T-cell (primary cell): Measurements from ENCODE around the gene SLC39A11. TPM values are rescaled to one million over a fixed set of nuclear protein-coding genes. Genes with fewer than 3 reads are reported as not detected.

Source experiments
- ATAC-seq, 4 experiments: fragments of 200-7000 bp in 3 of 4; fragments of 150-1000 bp in 1 of 4; cut with Tn5 transposase; replicated peaks in 1 of 4; 1 replicate in 3 of 4; 2 replicates in 1 of 4; pipeline ENCODE4 v1.10.0; 2021; ENCODE audit warnings: moderate library complexity in 3 of 4, mild to moderate bottlenecking in 2 of 4, moderate number of reproducible peaks in 1 of 4
- CTCF ChIA-PET, 2 donors: fragments of 300-600 bp; sonication (Branson Sonifier 250); formaldehyde crosslinking; loops; one replicate each; lab custom pipeline; 2022; ENCODE audit warnings: antibody characterized with exemption in 2 of 2; lab: Charles Lee
- POLR2A ChIA-PET, 2 donors: fragments of 300-600 bp; sonication (Branson Sonifier 250); formaldehyde crosslinking; loops; one replicate each; lab custom pipeline; 2022; ENCODE audit warnings: antibody characterized with exemption in 2 of 2; lab: Charles Lee
- DNase-seq, 35 experiments: peaks; one replicate each; pipeline versions ENCODE4 v3.0.0 to v3.0.0-alpha.2; 2013 to 2023
- H3K27ac ChIP-seq: one replicate; pipeline ENCODE4 v1.5.1; 2013; ENCODE audit warnings: low read length
- H3K27me3 ChIP-seq, 2 experiments: replicated peaks in 1 of 2; 1 replicate in 1 of 2; 2 replicates in 1 of 2; pipeline versions ENCODE4 v1.6.1 to v1.7.0; 2013; ENCODE audit warnings: low read length in 1 of 2, mixed read lengths in 1 of 2; ENCODE audit not compliant: control insufficient read depth in 2 of 2, insufficient read depth in 2 of 2; ENCODE audit errors: extremely low read depth in 1 of 2
- H3K36me3 ChIP-seq, 2 donors: 1 replicate in 1 of 2; 2 replicates in 1 of 2; pipeline versions ENCODE4 v1.6.1 to v1.7.0; 2013; ENCODE audit warnings: low read length in 1 of 2; ENCODE audit not compliant: control insufficient read depth in 2 of 2, insufficient read depth in 1 of 2; ENCODE audit errors: extremely low read depth in 1 of 2
- H3K4me1 ChIP-seq, 2 experiments: 1 replicate in 1 of 2; 2 replicates in 1 of 2; pipeline versions ENCODE4 v1.6.1 to v1.7.0; 2013; ENCODE audit warnings: low read length in 2 of 2, mixed read lengths in 1 of 2; ENCODE audit not compliant: insufficient read depth in 2 of 2, control insufficient read depth in 1 of 2; ENCODE audit errors: extremely low read depth in 1 of 2
- H3K4me3 ChIP-seq, 2 donors: 1 replicate in 1 of 2; 2 replicates in 1 of 2; pipeline versions ENCODE4 v1.5.1 to v1.7.0; 2013; ENCODE audit warnings: mild to moderate bottlenecking in 2 of 2, low read length in 1 of 2, moderate library complexity in 1 of 2; ENCODE audit not compliant: control insufficient read depth in 1 of 2; ENCODE audit errors: extremely low read depth in 1 of 2
- H3K9me3 ChIP-seq: 2 replicates; pipeline ENCODE4 v1.7.0; 2013
- H3K27ac Mint-ChIP-seq, 2 donors: one replicate each; pipeline ENCODE4 v1.8.0; 2020 to 2021; ENCODE audit warnings: mild to moderate bottlenecking in 2 of 2, mixed read lengths in 2 of 2
- H3K27me3 Mint-ChIP-seq, 2 donors: one replicate each; pipeline ENCODE4 v1.8.0; 2021 to 2022; ENCODE audit warnings: mixed read lengths in 2 of 2
- H3K36me3 Mint-ChIP-seq: one replicate; pipeline ENCODE4 v1.8.0; 2021; ENCODE audit warnings: mixed read lengths
- H3K4me1 Mint-ChIP-seq, 3 donors: one replicate each; pipeline ENCODE4 v1.8.0; 2020 to 2022; ENCODE audit warnings: mixed read lengths in 3 of 3, mild to moderate bottlenecking in 1 of 3
- H3K4me3 Mint-ChIP-seq, 3 donors: one replicate each; pipeline ENCODE4 v1.8.0; 2020 to 2022; ENCODE audit warnings: mild to moderate bottlenecking in 3 of 3, mixed read lengths in 3 of 3, moderate library complexity in 3 of 3
- H3K9me3 Mint-ChIP-seq, 3 donors: one replicate each; pipeline ENCODE4 v1.8.0; 2020 to 2022; ENCODE audit warnings: mixed read lengths in 3 of 3
- WGBS: methylation state at CpG from one replicate; pipeline ENCODE4 v1.1.5; 2013; ENCODE audit warnings: missing lambda C conversion rate; ENCODE audit not compliant: insufficient coverage; 5-methylcytosine and 5-hydroxymethylcytosine counted together
- total RNA-seq, 35 experiments: library from RNA in 6 of 35; stranded (reverse) in 6 of 35; fragments of 120-200 nt in 1 of 35; gene quantifications; one replicate each; pipeline versions ENCODE4 v1.2.1 to v1.2.4 and lab custom pipeline; 2013 to 2026

SLC39A11 gene
- total RNA-seq, 5 donors from 2014 or later (not counting 1 experiment from before 2014, with no cell fraction given) = 18.6 to 27.1 (median 23.4) TPM

GRCh38 chr17:73025041-73025560 lies 67.4 kb downstream of the SLC39A11 start:
- POLR2A ChIA-PET = no interaction called here
- no peaks in the 10 kb centered on the region for H3K9me3 ChIP-seq
- H3K4me3 ChIP-seq = no peak overlapping the region
- H3K27ac Mint-ChIP-seq = no peak overlapping the region
- ATAC-seq = no peak
- no peak overlapping the region for H3K4me3 Mint-ChIP-seq
- H3K27ac ChIP-seq = no peak overlapping the region
- H3K27me3 ChIP-seq = no peaks in the 10 kb centered on the region
- H3K36me3 ChIP-seq = peaks cover 0 to 6% of the 10 kb centered on the region in 2 donors
- H3K27me3 Mint-ChIP-seq = no peaks in the 10 kb centered on the region
- peaks cover 0 to 7% (median 0%) of the 10 kb centered on the region in 3 donors for H3K4me1 Mint-ChIP-seq
- no CpG with 5 or more reads among the region's 6 CpGs for WGBS
- DNase-seq = no peak
- H3K36me3 Mint-ChIP-seq = peaks cover 59% of the 10 kb centered on the region
- peaks cover 4 to 7% (median 6%) of the 10 kb centered on the region in 3 donors for H3K9me3 Mint-ChIP-seq
- no peaks in the 10 kb centered on the region for H3K4me1 ChIP-seq
- CTCF ChIA-PET = interaction anchor here in 1 of 2 donors (0.6 kb wide), 1 partner anchor 39 kb away, joined by 3 read pairs; no protein-coding TSS in a partner anchor

- no peak overlapping the region for H3K27ac ChIP-seq
- H3K36me3 ChIP-seq = peaks cover 0 to 3% of the 10 kb centered on the region in 2 donors
- Mint-ChIP-seq H3K36me3 (peaks cover 60% of the 10 kb centered on the region), H3K4me1 (peaks cover 0 to 7% (median 0%) of the 10 kb centered on the region in 3 donors), H3K9me3 (peaks cover 7 to 20% (median 17%) of the 10 kb centered on the region in 3 donors), H3K4me3 (no peak overlapping the region), H3K27me3 (no peaks in the 10 kb centered on the region), H3K27ac (no peak overlapping the region)
- DNase-seq = no peak
- H3K27me3 ChIP-seq = no peaks in the 10 kb centered on the region
- no peak overlapping the region for H3K4me3 ChIP-seq
- POLR2A ChIA-PET = no interaction called here
- 95% methylated on average over 2 of the region's 5 CpGs for WGBS
- H3K4me1 ChIP-seq = no peaks in the 10 kb centered on the region
- ATAC-seq = no peak
- H3K9me3 ChIP-seq = peaks cover 4% of the 10 kb centered on the region
- CTCF ChIA-PET = no interaction called here
Measured at GRCh38 chr17:73023759-73024158, 68.7 kb downstream of the SLC39A11 start.

DNA sequence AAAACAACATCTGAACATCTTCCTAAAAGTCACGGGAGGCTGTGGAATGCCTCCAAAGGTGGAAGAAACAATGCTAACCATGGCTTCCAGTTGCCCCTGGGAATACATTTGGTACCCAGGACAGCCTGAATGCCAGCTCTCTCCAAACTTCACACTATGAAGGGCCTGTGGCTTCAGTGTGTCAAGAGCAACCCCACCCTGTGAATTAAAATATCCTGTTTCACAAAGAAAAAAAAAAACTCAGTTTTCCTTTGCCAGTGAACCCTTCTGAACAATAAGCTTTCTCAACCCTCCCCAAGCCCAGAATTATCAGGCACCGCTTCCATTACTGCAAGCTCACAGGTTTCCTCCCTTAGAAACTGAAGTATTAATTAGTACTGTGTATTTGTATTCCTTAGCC lies 69.8 kb downstream of the SLC39A11 start:
- POLR2A ChIA-PET = no interaction called here
- ATAC-seq = no peak
- Histone ChIP-seq H3K4me1 (no peaks in the 10 kb centered on the region), H3K27ac (no peak overlapping the region), H3K36me3 (peaks cover 0 to 3% of the 10 kb centered on the region in 2 donors), H3K4me3 (no peak overlapping the region), H3K27me3 (no peaks in the 10 kb centered on the region), H3K9me3 (peaks cover 7% of the 10 kb centered on the region)
- peaks cover 56% of the 10 kb centered on the region for H3K36me3 Mint-ChIP-seq
- WGBS = 83% methylated on average over 1 of the region's 2 CpGs
- no peak overlapping the region for H3K4me3 Mint-ChIP-seq
- peaks cover 11 to 25% (median 22%) of the 10 kb centered on the region in 3 donors for H3K9me3 Mint-ChIP-seq
- DNase-seq = no peak
- H3K27me3 Mint-ChIP-seq = no peaks in the 10 kb centered on the region
- CTCF ChIA-PET = no interaction called here
- no peak overlapping the region for H3K27ac Mint-ChIP-seq
- peaks cover 0 to 7% (median 0%) of the 10 kb centered on the region in 3 donors for H3K4me1 Mint-ChIP-seq

DNA sequence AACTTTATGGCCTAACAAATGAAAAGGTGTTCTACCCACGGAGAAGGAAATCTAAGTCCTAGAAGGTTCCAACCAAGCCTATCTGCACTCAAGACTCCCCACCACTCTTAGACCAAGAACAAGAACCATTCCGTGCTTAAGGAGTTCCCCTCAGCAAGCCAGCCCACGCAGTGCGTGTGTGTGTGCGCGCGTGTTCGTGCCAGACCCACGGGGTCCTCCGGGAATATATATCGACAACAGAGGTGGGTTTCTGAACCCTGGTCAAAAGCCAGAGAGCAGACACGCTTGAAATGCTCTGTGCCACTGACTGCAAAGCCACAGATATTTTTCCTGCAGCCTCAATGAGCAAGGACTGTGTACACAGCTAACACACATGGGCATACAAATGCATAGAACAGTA lies 70.7 kb downstream of the SLC39A11 start:
- ChIA-PET CTCF (no interaction called here), POLR2A (no interaction called here)
- H3K9me3 ChIP-seq = peaks cover 8% of the 10 kb centered on the region
- WGBS = 93% methylated on average over 12 of the region's 12 CpGs
- H3K4me3 Mint-ChIP-seq = no peak overlapping the region
- H3K4me1 Mint-ChIP-seq = peaks cover 0 to 7% (median 0%) of the 10 kb centered on the region in 3 donors
- H3K4me3 ChIP-seq = no peak overlapping the region
- H3K27me3 Mint-ChIP-seq = no peaks in the 10 kb centered on the region
- H3K27me3 ChIP-seq = no peaks in the 10 kb centered on the region
- peaks cover 11 to 25% (median 22%) of the 10 kb centered on the region in 3 donors for H3K9me3 Mint-ChIP-seq
- no peaks in the 10 kb centered on the region for H3K4me1 ChIP-seq
- ATAC-seq (no peak), DNase-seq (no peak)
- no peak overlapping the region for H3K27ac Mint-ChIP-seq
- H3K27ac ChIP-seq = no peak overlapping the region
- no peaks in the 10 kb centered on the region for H3K36me3 ChIP-seq
- H3K36me3 Mint-ChIP-seq = peaks cover 51% of the 10 kb centered on the region

DNA sequence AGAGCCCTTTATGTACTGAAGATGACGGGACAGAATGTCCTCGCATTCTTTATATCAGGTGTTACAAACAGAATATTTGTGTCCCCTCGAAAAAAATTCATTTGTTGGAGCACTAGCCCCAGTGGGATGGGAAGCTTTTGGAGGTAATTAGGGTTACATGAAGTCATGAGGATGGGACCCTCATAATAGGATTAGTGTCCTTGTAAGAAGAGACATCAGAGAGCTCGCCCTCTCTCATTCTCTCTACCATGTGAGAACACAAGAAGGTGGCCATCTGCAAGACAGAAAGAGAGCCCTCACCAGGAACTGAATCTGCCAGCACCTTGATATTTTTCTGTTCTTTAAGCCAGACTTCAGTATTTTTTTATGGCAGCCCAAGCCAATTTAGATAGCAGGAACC lies 72.4 kb downstream of the SLC39A11 start:
- POLR2A ChIA-PET = no interaction called here
- H3K27me3 ChIP-seq = no peaks in the 10 kb centered on the region
- Mint-ChIP-seq H3K27me3 (no peaks in the 10 kb centered on the region), H3K36me3 (peaks cover 44% of the 10 kb centered on the region), H3K4me1 (peaks cover 0 to 7% (median 0%) of the 10 kb centered on the region in 3 donors), H3K27ac (no peak overlapping the region), H3K4me3 (no peak overlapping the region), H3K9me3 (peaks cover 11 to 25% (median 22%) of the 10 kb centered on the region in 3 donors)
- DNase-seq (no peak), ATAC-seq (no peak)
- H3K9me3 ChIP-seq = peaks cover 8% of the 10 kb centered on the region
- WGBS = 100% methylated on average over 1 of the region's 4 CpGs
- no peaks in the 10 kb centered on the region for H3K4me1 ChIP-seq
- CTCF ChIA-PET = no interaction called here
- H3K27ac ChIP-seq = no peak overlapping the region
- H3K4me3 ChIP-seq = no peak overlapping the region
- H3K36me3 ChIP-seq = no peaks in the 10 kb centered on the region

DNA sequence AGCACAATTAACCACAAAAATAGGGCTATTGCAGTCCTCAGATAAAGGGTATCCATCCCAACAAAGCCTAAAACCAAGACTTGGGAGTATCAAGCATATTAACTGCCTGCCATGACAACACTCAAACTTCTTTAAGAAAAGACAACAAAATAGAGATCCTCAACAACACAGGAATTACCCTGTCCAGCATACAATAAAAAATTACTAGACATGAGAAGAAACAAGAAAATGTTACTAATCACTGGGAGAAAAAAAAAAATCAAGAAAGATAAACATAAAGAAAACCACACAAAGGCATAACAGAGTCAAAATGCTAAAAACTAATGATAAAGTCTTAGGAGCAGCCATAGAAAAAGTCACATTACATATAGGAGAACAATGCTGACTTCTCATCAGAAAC lies 73.9 kb downstream of the SLC39A11 start:
- no peaks in the 10 kb centered on the region for H3K27me3 ChIP-seq
- Mint-ChIP-seq H3K27ac (no peak overlapping the region), H3K4me3 (no peak overlapping the region), H3K9me3 (peaks cover 11 to 25% (median 22%) of the 10 kb centered on the region in 3 donors), H3K4me1 (peaks cover 0 to 10% (median 0%) of the 10 kb centered on the region in 3 donors), H3K27me3 (no peaks in the 10 kb centered on the region), H3K36me3 (peaks cover 35% of the 10 kb centered on the region)
- H3K4me3 ChIP-seq = no peak overlapping the region
- no peaks in the 10 kb centered on the region for H3K4me1 ChIP-seq
- ATAC-seq (no peak), DNase-seq (no peak)
- H3K36me3 ChIP-seq = no peaks in the 10 kb centered on the region
- H3K9me3 ChIP-seq = peaks cover 8% of the 10 kb centered on the region
- no peak overlapping the region for H3K27ac ChIP-seq
- ChIA-PET CTCF (no interaction called here), POLR2A (no interaction called here)
